IgD-negative memory B cell (primary cell): ENCODE measurements around the gene ZNF296. TPM values are rescaled to one million over a fixed set of nuclear protein-coding genes. Genes with fewer than 3 reads are reported as not detected.

Source experiments
- H3K27ac Mint-ChIP-seq, 3 donors: one replicate each; pipeline ENCODE4 v1.8.0; 2020 to 2022; ENCODE audit warnings: mild to moderate bottlenecking in 3 of 3, mixed read lengths in 3 of 3, moderate library complexity in 1 of 3
- H3K27me3 Mint-ChIP-seq: one replicate; pipeline ENCODE4 v1.8.0; 2021; ENCODE audit warnings: mixed read lengths
- H3K36me3 Mint-ChIP-seq: one replicate; pipeline ENCODE4 v1.8.0; 2020; ENCODE audit warnings: mild to moderate bottlenecking, mixed read lengths
- H3K4me1 Mint-ChIP-seq, 3 donors: one replicate each; pipeline ENCODE4 v1.8.0; 2020 to 2022; ENCODE audit warnings: mixed read lengths in 3 of 3, mild to moderate bottlenecking in 1 of 3
- H3K4me3 Mint-ChIP-seq, 4 donors: one replicate each; pipeline ENCODE4 v1.8.0; 2020 to 2022; ENCODE audit warnings: mild to moderate bottlenecking in 4 of 4, mixed read lengths in 4 of 4, moderate library complexity in 3 of 4
- H3K9me3 Mint-ChIP-seq, 3 donors: one replicate each; pipeline ENCODE4 v1.8.0; 2020 to 2021; ENCODE audit warnings: mixed read lengths in 3 of 3, mild to moderate bottlenecking in 1 of 3
- polyA plus RNA-seq: library from polyadenylated mRNA; unstranded; fragments of 300-500 nt; fragmentation: Illumina TruSeq; gene quantifications from one replicate; pipeline ENCODE4 v1.2.3, GENCODE V29; 2021

ZNF296 gene
- polyA plus RNA-seq, 1 donor from 2014 or later: 74.4 TPM

- H3K9me3 Mint-ChIP-seq: no peaks in the 10 kb centered on the region
- H3K27me3 Mint-ChIP-seq: no peaks in the 10 kb centered on the region
- peaks cover 26 to 54% (median 43%) of the 10 kb centered on the region in 3 donors for H3K4me1 Mint-ChIP-seq
- peak overlapping the region in 2 of 4 donors; percentile 58 to 97 for H3K4me3 Mint-ChIP-seq
- peak overlapping the region; percentile 84 to 97 (median 88) for H3K27ac Mint-ChIP-seq
- peaks cover 3% of the 10 kb centered on the region for H3K36me3 Mint-ChIP-seq
Measured at GRCh38 chr19:45045671-45046353, 30.5 kb downstream of the ZNF296 start.

DNA sequence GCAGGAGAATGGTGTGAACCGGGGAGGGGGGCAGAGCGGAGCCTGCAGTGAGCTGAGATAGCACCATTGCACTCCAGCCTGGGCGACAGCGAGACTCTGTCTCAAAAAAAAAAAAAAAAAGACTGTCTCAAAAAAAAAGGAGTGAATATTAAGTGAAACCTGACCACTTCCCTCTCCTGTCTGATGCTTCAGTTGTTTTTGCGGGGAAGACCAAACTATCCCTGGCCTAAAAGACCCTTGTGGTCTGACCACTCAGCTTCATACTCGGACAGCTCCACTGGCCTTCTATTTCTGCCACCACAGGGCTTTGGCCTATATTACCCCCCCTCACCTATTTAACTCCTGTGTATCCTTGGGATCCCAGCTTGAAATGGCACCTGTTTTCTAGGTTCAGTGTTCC is 35.2 kb downstream of the ZNF296 start:
- H3K27me3 Mint-ChIP-seq: no peaks in the 10 kb centered on the region
- H3K4me1 Mint-ChIP-seq: peaks cover 28 to 38% (median 37%) of the 10 kb centered on the region in 3 donors
- peak overlapping the region; percentile 90 to 98 (median 91) for H3K27ac Mint-ChIP-seq
- H3K36me3 Mint-ChIP-seq: peaks cover 9% of the 10 kb centered on the region
- H3K4me3 Mint-ChIP-seq: peak overlapping the region; percentile 77 to 99 (median 92)
- H3K9me3 Mint-ChIP-seq: no peaks in the 10 kb centered on the region

DNA sequence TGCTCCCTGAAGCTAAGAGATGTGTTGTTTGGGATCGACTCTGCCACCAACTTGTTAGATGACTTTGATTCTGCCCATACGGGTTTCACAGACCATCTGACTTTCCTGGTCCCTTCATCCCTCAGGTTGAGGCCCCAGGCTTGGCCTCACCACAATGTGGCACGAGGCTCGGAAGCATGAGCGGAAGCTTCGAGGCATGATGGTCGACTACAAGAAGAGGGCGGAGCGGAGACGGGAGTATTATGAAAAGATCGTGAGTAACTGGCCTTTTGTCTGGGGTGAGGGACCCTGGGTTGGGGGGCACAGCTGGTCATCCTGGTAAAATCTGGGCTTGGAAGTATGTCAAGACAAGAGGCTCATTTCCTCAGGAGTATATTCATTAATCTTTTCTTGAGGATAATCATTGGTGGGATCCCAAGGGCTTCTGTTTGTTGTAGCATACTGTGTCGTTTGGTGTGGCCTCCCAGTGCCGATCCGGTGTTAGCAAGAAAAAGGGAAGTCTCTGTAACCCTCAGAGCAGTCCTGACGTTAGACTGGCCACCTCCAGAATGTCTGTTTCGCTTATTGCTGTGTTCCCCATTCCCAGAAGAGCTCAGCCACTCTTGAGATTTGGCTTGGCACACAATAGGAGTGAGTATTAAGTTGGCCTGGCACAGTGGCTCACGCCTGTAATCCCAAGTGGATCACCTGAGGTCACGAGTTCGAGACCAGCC is 36.1 kb downstream of the ZNF296 start:
- no peaks in the 10 kb centered on the region for H3K27me3 Mint-ChIP-seq
- H3K9me3 Mint-ChIP-seq: no peaks in the 10 kb centered on the region
- peaks cover 28 to 30% (median 30%) of the 10 kb centered on the region in 3 donors for H3K4me1 Mint-ChIP-seq
- H3K4me3 Mint-ChIP-seq: peak overlapping the region; percentile 95 to 99 (median 98)
- H3K27ac Mint-ChIP-seq: peak overlapping the region; percentile 88 to 98 (median 90)
- peaks cover 9% of the 10 kb centered on the region for H3K36me3 Mint-ChIP-seq

- H3K36me3 Mint-ChIP-seq: peaks cover 6% of the 10 kb centered on the region
- no peaks in the 10 kb centered on the region for H3K27me3 Mint-ChIP-seq
- H3K27ac Mint-ChIP-seq: peak within 1 kb of the TSS; percentile 91 to 98 (median 98)
- peak within 1 kb of the TSS; percentile 95 to 99 (median 98) for H3K4me3 Mint-ChIP-seq
- H3K4me1 Mint-ChIP-seq: peaks cover 24 to 28% (median 27%) of the 10 kb centered on the region in 3 donors
- H3K9me3 Mint-ChIP-seq: no peaks in the 10 kb centered on the region
Measured at GRCh38 chr19:45038931-45039893, 37.1 kb downstream of the ZNF296 start, which contains the start of gene CLASRP. Gene CLASRP (plus strand): TSS chr19:45039045. CDS start chr19:45040213, 1,168 bp downstream.

DNA sequence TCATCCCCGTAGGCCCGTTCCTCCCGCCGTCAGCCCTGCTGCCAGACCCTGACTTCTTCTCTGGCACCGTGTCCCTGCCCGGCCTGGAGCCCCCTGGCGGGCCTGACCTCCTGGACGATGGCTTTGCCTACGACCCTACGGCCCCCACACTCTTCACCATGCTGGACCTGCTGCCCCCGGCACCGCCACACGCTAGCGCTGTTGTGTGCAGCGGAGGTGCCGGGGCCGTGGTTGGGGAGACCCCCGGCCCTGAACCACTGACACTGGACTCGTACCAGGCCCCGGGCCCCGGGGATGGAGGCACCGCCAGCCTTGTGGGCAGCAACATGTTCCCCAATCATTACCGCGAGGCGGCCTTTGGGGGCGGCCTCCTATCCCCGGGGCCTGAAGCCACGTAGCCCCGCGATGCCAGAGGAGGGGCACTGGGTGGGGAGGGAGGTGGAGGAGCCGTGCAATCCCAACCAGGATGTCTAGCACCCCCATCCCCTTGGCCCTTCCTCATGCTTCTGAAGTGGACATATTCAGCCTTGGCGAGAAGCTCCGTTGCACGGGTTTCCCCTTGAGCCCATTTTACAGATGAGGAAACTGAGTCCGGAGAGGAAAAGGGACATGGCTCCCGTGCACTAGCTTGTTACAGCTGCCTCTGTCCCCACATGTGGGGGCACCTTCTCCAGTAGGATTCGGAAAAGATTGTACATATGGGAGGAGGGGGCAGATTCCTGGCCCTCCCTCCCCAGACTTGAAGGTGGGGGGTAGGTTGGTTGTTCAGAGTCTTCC is 38.7 kb downstream of the ZNF296 start:
- H3K4me3 Mint-ChIP-seq: peak overlapping the region in 3 of 4 donors; percentile 25 to 95 (median 83)
- no peaks in the 10 kb centered on the region for H3K27me3 Mint-ChIP-seq

DNA sequence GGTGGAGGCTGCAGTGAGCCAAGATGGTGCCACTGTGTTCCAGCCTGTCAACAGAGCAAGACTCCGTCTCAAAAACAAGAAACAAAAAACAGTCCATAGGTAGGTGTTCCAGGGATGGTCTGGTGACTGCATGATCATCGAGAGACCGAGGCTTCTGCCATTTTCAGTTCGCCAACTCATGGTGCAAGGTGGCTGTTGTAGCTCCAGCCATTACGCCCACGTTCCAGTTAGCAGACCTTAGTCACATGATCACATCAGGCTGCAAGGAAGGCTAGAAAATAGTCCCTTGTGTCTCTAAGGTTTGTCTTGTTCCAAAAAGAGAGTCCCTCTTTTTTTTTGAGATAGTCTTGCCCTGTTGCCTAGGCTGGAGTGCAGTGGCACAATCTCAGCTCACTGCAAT is 40.5 kb downstream of the ZNF296 start:
- H3K4me1 Mint-ChIP-seq: peaks cover 14 to 18% (median 15%) of the 10 kb centered on the region in 3 donors
- peaks cover 8% of the 10 kb centered on the region for H3K36me3 Mint-ChIP-seq
- H3K9me3 Mint-ChIP-seq: no peaks in the 10 kb centered on the region
- peak overlapping the region in 1 of 3 donors; percentile 25 for H3K27ac Mint-ChIP-seq
- no peaks in the 10 kb centered on the region for H3K27me3 Mint-ChIP-seq
- peak overlapping the region in 1 of 4 donors; percentile 12 for H3K4me3 Mint-ChIP-seq

More for the DNA sequence above, 38.7 kb downstream of the ZNF296 start:
- Mint-ChIP-seq H3K9me3 (no peaks in the 10 kb centered on the region), H3K4me1 (peaks cover 24 to 28% (median 25%) of the 10 kb centered on the region in 3 donors), H3K36me3 (peaks cover 8% of the 10 kb centered on the region), H3K27ac (peak overlapping the region in 2 of 3 donors; percentile 67)

DNA sequence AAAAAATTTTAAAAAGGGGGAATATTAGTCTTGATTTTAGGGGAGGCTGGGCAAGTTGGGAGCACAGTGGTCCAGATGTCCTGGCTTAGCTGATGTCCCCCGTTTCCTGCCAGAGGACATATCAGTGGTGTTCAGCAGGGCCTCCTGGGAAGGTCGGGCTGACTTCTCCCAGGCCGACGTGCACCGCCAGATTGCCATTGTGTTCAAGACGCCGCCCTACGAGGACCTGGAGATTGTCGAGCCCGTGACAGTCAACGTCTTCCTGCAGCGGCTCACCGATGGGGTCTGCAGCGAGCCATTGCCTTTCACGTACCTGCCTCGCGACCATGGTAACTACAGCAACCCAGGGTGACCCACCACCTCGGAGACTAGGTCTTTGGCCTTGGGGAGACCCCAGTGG is 43.9 kb downstream of the ZNF296 start:
- Mint-ChIP-seq H3K27me3 (no peaks in the 10 kb centered on the region), H3K27ac (peak overlapping the region in 1 of 3 donors; percentile 87), H3K36me3 (peaks cover 3% of the 10 kb centered on the region), H3K9me3 (no peaks in the 10 kb centered on the region), H3K4me3 (no peak overlapping the region), H3K4me1 (no peaks in the 10 kb centered on the region)

DNA sequence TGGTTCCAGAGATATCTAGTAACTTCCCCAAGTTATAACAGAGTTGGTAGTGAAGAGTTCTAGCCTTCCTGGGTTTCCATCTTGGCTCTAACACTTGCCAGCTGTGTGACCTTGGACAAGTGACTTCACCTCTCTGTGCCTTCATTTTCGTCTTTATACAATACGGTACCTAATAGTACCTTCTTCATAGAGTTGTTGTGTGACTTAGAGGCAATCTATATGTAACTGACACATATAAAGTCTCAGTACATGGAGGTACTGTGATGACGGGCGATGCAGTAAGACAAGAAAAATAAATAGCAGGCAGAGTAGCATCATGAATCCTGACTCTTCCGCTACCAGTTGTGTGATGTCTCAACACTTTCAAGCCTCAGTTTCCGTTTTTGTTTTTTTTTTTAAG is 45.5 kb downstream of the ZNF296 start:
- Mint-ChIP-seq H3K27ac (no peak overlapping the region), H3K27me3 (no peaks in the 10 kb centered on the region), H3K36me3 (peaks cover 8% of the 10 kb centered on the region)

DNA sequence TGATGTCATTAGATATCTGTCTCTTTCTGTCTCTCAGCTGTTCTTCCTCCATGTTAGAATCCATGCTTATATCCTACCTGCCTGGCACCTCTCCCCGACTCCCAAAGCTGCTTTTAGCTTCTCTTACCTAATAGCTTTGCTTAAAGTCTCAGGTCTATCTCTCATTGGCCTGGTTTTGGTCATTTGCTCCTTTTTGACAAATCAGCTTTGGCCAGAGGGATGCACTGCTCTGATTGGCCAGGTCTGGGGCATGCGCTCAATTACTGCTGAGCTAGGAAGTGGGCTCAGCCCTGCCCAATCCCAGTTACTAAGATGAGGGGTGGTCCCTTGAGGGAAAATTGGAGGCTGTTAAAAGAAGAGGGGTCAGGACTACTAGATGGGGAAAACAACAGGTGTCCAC is 48.9 kb downstream of the ZNF296 start:
- peak overlapping the region in 1 of 4 donors; percentile 33 for H3K4me3 Mint-ChIP-seq
- peaks cover 6% of the 10 kb centered on the region for H3K36me3 Mint-ChIP-seq
- H3K4me1 Mint-ChIP-seq: no peaks in the 10 kb centered on the region
- no peaks in the 10 kb centered on the region for H3K9me3 Mint-ChIP-seq
- H3K27me3 Mint-ChIP-seq: no peaks in the 10 kb centered on the region
- H3K27ac Mint-ChIP-seq: peak overlapping the region in 1 of 3 donors; percentile 35

More for the DNA sequence above, 45.5 kb downstream of the ZNF296 start:
- H3K4me1 Mint-ChIP-seq: no peaks in the 10 kb centered on the region
- peak overlapping the region in 1 of 4 donors; percentile 15 for H3K4me3 Mint-ChIP-seq
- no peaks in the 10 kb centered on the region for H3K9me3 Mint-ChIP-seq

DNA sequence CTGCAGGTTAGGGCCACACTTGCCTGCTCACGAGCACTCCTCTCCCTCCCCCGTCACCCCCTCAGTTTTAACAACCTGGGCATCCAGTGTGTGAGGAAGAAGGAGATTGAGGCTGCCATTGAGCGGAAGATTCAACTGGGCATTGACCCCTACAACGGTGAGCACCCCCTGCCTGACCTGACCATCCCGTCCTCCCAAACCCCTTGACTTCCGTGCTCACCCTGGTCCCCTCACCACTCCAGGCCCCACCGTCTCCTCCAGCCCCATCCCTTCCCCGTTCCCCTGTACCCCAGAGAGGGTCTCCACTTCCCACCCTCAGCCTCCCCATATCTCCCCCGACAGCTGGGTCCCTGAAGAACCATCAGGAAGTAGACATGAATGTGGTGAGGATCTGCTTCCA is 51.0 kb downstream of the ZNF296 start:
- Mint-ChIP-seq H3K36me3 (peaks cover 6% of the 10 kb centered on the region), H3K4me3 (no peak overlapping the region), H3K27ac (no peak overlapping the region)

DNA sequence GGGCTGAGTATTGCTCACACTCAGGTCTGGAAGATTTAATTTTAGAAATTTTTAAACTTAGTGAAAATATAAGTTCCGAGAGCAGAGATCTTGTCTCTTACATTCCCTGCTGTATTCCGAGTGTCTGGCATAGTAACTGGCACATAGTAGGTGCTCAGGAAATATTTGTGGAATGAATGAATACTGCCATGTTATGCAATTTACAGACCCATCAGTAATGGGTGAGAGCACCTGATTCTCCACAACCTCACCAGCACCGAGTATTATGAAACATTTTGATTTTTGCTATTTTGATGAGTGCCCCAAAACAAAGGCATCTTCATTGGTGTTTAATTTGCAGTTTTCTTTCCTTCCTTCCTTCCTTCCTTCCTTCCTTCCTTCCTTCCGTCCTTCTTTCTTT is 53.2 kb downstream of the ZNF296 start:
- Mint-ChIP-seq H3K27ac (no peak overlapping the region), H3K4me3 (no peak overlapping the region), H3K9me3 (no peaks in the 10 kb centered on the region), H3K36me3 (peaks cover 8% of the 10 kb centered on the region), H3K4me1 (peaks cover 0 to 3% (median 0%) of the 10 kb centered on the region in 3 donors), H3K27me3 (no peaks in the 10 kb centered on the region)

More for the DNA sequence above, 51.0 kb downstream of the ZNF296 start:
- Mint-ChIP-seq H3K4me1 (no peaks in the 10 kb centered on the region), H3K27me3 (no peaks in the 10 kb centered on the region), H3K9me3 (no peaks in the 10 kb centered on the region)

- peak overlapping the region in 1 of 4 donors; percentile 43 for H3K4me3 Mint-ChIP-seq
- peaks cover 3 to 5% (median 3%) of the 10 kb centered on the region in 3 donors for H3K4me1 Mint-ChIP-seq
- no peaks in the 10 kb centered on the region for H3K9me3 Mint-ChIP-seq
- H3K36me3 Mint-ChIP-seq: peaks cover 7% of the 10 kb centered on the region
- H3K27ac Mint-ChIP-seq: peak overlapping the region in 1 of 3 donors; percentile 64
- H3K27me3 Mint-ChIP-seq: no peaks in the 10 kb centered on the region
Measured at GRCh38 chr19:45021971-45022370, 54.3 kb downstream of the ZNF296 start.
